Trophoblast cell (in vitro differentiated cells and primary cell): ENCODE data around the gene CAND2.
"Not testable (repeated sequence)": the region's sequence is repeated elsewhere in the genome, so short reads cannot be mapped to it uniquely, and the experiment has no call there.

Experiments
- DNase-seq, 2 donors: peaks; one replicate each; pipeline ENCODE4 v3.0.0-alpha.2; 2016
- H2AFZ ChIP-seq: 2 replicates; pipeline ENCODE4 v1.6.1; 2013; ENCODE audit warnings: low read length, moderate library complexity, mild to moderate bottlenecking; ENCODE audit not compliant: insufficient read depth, poor library complexity
- H2AK5ac ChIP-seq: 2 replicates; pipeline ENCODE4 v1.6.1; 2013; ENCODE audit warnings: mild to moderate bottlenecking, low read length
- H2BK120ac ChIP-seq: 2 replicates; pipeline ENCODE4 v1.6.1; 2013; ENCODE audit warnings: low read length, mild to moderate bottlenecking, moderate library complexity; ENCODE audit not compliant: insufficient read depth, poor library complexity
- H2BK12ac ChIP-seq: 2 replicates; pipeline ENCODE4 v1.6.1; 2013; ENCODE audit warnings: mild to moderate bottlenecking, low read length, moderate library complexity
- H2BK5ac ChIP-seq: 2 replicates; pipeline ENCODE4 v1.6.1; 2013; ENCODE audit warnings: low read length, low read depth, moderate library complexity, mild to moderate bottlenecking; ENCODE audit not compliant: poor library complexity
- H3K14ac ChIP-seq: 2 replicates; pipeline ENCODE4 v1.6.1; 2013; ENCODE audit warnings: mild to moderate bottlenecking, low read length
- H3K18ac ChIP-seq: 2 replicates; pipeline ENCODE4 v1.6.1; 2013; ENCODE audit warnings: mild to moderate bottlenecking, low read length
- H3K23ac ChIP-seq: 2 replicates; pipeline ENCODE4 v1.6.1; 2013; ENCODE audit warnings: low read length
- H3K27ac ChIP-seq: 2 replicates; pipeline ENCODE4 v1.5.1; 2013; ENCODE audit warnings: low read depth, mild to moderate bottlenecking, inconsistent platforms, low read length, moderate library complexity
- H3K27me3 ChIP-seq: 2 replicates; pipeline ENCODE4 v1.6.1; 2013; ENCODE audit warnings: inconsistent platforms, mild to moderate bottlenecking, low read length, moderate library complexity; ENCODE audit not compliant: insufficient read depth
- H3K36me3 ChIP-seq, 2 experiments: 1 replicate in 1 of 2; 2 replicates in 1 of 2; pipeline ENCODE4 v1.6.1; 2013; ENCODE audit warnings: low read length in 2 of 2, mild to moderate bottlenecking in 2 of 2, moderate library complexity in 1 of 2; ENCODE audit not compliant: insufficient read depth in 2 of 2, control insufficient read depth in 1 of 2
- H3K4ac ChIP-seq: 2 replicates; pipeline ENCODE4 v1.6.1; 2013; ENCODE audit warnings: low read depth, mild to moderate bottlenecking, low read length, moderate library complexity
- H3K4me1 ChIP-seq, 2 experiments: 1 replicate in 1 of 2; 2 replicates in 1 of 2; pipeline ENCODE4 v1.6.1; 2013; ENCODE audit warnings: low read length in 2 of 2, mild to moderate bottlenecking in 2 of 2, moderate library complexity in 1 of 2; ENCODE audit not compliant: insufficient read depth in 2 of 2, control insufficient read depth in 1 of 2
- H3K4me2 ChIP-seq: 2 replicates; pipeline ENCODE4 v1.6.1; 2013; ENCODE audit warnings: inconsistent platforms, mild to moderate bottlenecking, low read length, moderate library complexity
- H3K4me3 ChIP-seq: 2 replicates; pipeline ENCODE4 v1.5.1; 2013; ENCODE audit warnings: mild to moderate bottlenecking, low read depth, low read length, inconsistent platforms
- H3K79me1 ChIP-seq: one replicate; pipeline ENCODE4 v1.6.1; 2013; ENCODE audit warnings: low read length
- H3K79me2 ChIP-seq: 2 replicates; pipeline ENCODE4 v1.6.1; 2013; ENCODE audit warnings: low read length, mild to moderate bottlenecking; ENCODE audit not compliant: control insufficient read depth, insufficient read depth, poor library complexity
- H3K9ac ChIP-seq: 2 replicates; pipeline ENCODE4 v1.6.1; 2013; ENCODE audit warnings: mild to moderate bottlenecking, low read length
- H3K9me3 ChIP-seq: 2 replicates; pipeline ENCODE4 v1.6.1; 2013; ENCODE audit warnings: low read depth, mild to moderate bottlenecking, control low read depth, inconsistent platforms, low read length; ENCODE audit not compliant: insufficient read depth
- H4K12ac ChIP-seq: 2 replicates; pipeline ENCODE4 v1.6.1; 2013; ENCODE audit warnings: low read depth, mild to moderate bottlenecking, low read length, moderate library complexity
- H4K8ac ChIP-seq: 2 replicates; pipeline ENCODE4 v1.6.1; 2013; ENCODE audit warnings: low read depth, mild to moderate bottlenecking, low read length, moderate library complexity
- H4K91ac ChIP-seq: one replicate; pipeline ENCODE4 v1.6.1; 2013; ENCODE audit warnings: low read depth, mild to moderate bottlenecking, low read length, moderate library complexity
- WGBS: extraction: QIAGEN DNeasy Blood & Tissue Kit; methylation state at CpG from one replicate; pipeline ENCODE4 v1.1.7; 2013; ENCODE audit warnings: missing lambda C conversion rate; ENCODE audit not compliant: insufficient read length, insufficient coverage; ENCODE audit errors: extremely low coverage; 5-methylcytosine and 5-hydroxymethylcytosine counted together

Gene CAND2

GRCh38 chr3:12840148-12840547 lies 43.7 kb downstream of the CAND2 start:
- not testable (repeated sequence) for DNase-seq

DNA sequence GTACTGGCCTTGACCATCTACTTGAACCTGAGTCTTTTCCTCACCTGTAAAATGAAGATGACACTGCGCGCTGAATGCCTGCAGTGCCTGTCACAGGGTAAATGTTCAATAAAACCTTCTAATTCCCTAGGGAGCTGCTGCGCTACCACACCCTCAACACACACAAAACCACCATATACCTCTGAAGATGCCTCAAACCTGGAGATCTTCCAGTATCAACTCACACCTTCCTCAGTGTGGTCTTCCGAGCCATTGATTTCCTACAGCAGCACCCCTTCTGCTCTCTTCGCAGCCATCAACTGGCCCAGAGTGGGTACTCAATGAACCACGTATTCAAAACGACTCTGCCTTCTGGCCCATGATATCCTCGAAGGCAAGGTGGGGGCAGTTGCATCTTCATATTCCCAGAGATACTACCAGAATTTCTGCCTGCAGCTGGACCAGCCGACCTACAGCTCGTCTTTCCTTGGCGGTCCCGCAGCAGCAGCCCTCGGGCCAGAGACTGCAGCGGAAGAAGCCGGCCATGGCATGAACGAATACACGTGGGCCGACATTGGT lies 44.2 kb downstream of the CAND2 start:
- peaks cover 24 to 41% of the 10 kb centered on the region in 2 experiments for H3K36me3 ChIP-seq
- peak overlapping the region; percentile 63 for H2BK5ac ChIP-seq
- H3K27me3 ChIP-seq, result no peaks in the 10 kb centered on the region
- peaks cover 7 to 9% of the 10 kb centered on the region in 2 experiments for H3K4me1 ChIP-seq
- peak overlapping the region; percentile 82 for H2AK5ac ChIP-seq
- peak overlapping the region; percentile 34 for H2BK120ac ChIP-seq
- H3K18ac ChIP-seq, result peak overlapping the region; percentile 12
- H4K91ac ChIP-seq, result peak overlapping the region; percentile 64
- peak overlapping the region; percentile 91 for H3K4me3 ChIP-seq
- peak overlapping the region; percentile 91 for H4K8ac ChIP-seq
- peak overlapping the region; percentile 68 for H3K14ac ChIP-seq
- H3K79me2 ChIP-seq, result peaks cover 15% of the 10 kb centered on the region
- no peak overlapping the region for H3K27ac ChIP-seq
- peak overlapping the region; percentile 57 for H4K12ac ChIP-seq
- no CpG with 5 or more reads among the region's 18 CpGs for WGBS
- no peak overlapping the region for H2BK12ac ChIP-seq
- H3K9ac ChIP-seq, result peak overlapping the region; percentile 99
- peak; percentile 35 to 50 for DNase-seq
- no peaks in the 10 kb centered on the region for H3K9me3 ChIP-seq
- H3K4me2 ChIP-seq, result peak overlapping the region; percentile 81
- H3K4ac ChIP-seq, result peak overlapping the region; percentile 95
- no peak overlapping the region for H2AFZ ChIP-seq
- peaks cover 7% of the 10 kb centered on the region for H3K79me1 ChIP-seq
- no peak overlapping the region for H3K23ac ChIP-seq

More at GRCh38 chr3:12840148-12840547, 43.7 kb downstream of the CAND2 start:
- not testable (repeated sequence) for H3K79me1 ChIP-seq, H4K91ac ChIP-seq, H3K27me3 ChIP-seq, H2AFZ ChIP-seq, H3K27ac ChIP-seq, H2AK5ac ChIP-seq, H2BK120ac ChIP-seq, H2BK12ac ChIP-seq, H4K8ac ChIP-seq, H3K18ac ChIP-seq, H2BK5ac ChIP-seq, H4K12ac ChIP-seq, H3K9me3 ChIP-seq, H3K14ac ChIP-seq, H3K23ac ChIP-seq, H3K4me1 ChIP-seq
- Histone ChIP-seq H3K4me3 (peak overlapping the region; percentile 91), H3K4ac (peak overlapping the region; percentile 95), H3K36me3 (peaks cover 28 to 46% of the 10 kb centered on the region in 2 experiments), H3K79me2 (peaks cover 15% of the 10 kb centered on the region), H3K4me2 (peak overlapping the region; percentile 81), H3K9ac (peak overlapping the region; percentile 24)
- WGBS, result no CpG with 5 or more reads among the region's 10 CpGs

- Histone ChIP-seq H4K91ac (peak within 1 kb of the TSS; percentile 64), H3K14ac (peak within 1 kb of the TSS; percentile 68), H3K23ac (no peak within 1 kb of the TSS), H3K36me3 (peaks cover 17 to 34% of the 10 kb centered on the region in 2 experiments), H2AK5ac (peak within 1 kb of the TSS; percentile 82), H3K27ac (peak within 1 kb of the TSS; percentile 34), H3K4ac (peak within 1 kb of the TSS; percentile 95), H3K79me1 (peaks cover 7% of the 10 kb centered on the region), H4K12ac (peak within 1 kb of the TSS; percentile 64), H2BK12ac (no peak within 1 kb of the TSS), H3K9me3 (no peaks in the 10 kb centered on the region), H3K79me2 (peaks cover 15% of the 10 kb centered on the region), H4K8ac (peak within 1 kb of the TSS; percentile 91), H3K9ac (peak within 1 kb of the TSS; percentile 99), H3K4me3 (peak within 1 kb of the TSS; percentile 91), H3K4me2 (peak within 1 kb of the TSS; percentile 81), H2BK5ac (peak within 1 kb of the TSS; percentile 63), H3K4me1 (peaks cover 7 to 9% of the 10 kb centered on the region in 2 experiments), H2BK120ac (peak within 1 kb of the TSS; percentile 34), H3K27me3 (no peaks in the 10 kb centered on the region), H2AFZ (peak within 1 kb of the TSS; percentile 71), H3K18ac (peak within 1 kb of the TSS; percentile 12)
- peak; percentile 90 to 98 for DNase-seq
- no CpG with 5 or more reads among the region's 43 CpGs for WGBS
Measured at GRCh38 chr3:12841149-12841969, 44.9 kb downstream of the CAND2 start, which contains the start of gene RPL32. RPL32 (minus strand) TSS chr3:12841565; CDS start chr3:12840237, 1,328 bp downstream.

DNA sequence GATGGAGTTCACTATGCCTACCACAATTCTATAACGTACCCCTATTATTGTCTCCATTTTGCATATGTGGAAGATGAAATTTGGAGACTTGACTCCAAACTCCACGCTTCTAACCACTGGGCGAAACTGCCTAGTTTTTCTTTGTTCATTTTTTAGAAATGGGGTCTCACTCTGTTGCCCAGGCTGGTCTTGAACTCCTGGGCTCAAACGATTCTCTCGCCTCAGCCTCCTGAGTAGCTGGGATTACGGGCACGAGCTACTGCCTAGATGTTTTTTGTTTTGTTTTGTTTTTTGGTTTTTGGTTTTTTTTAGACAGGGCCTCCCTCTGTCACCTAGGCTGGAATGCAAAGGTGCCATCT lies 45.5 kb downstream of the CAND2 start:
- H3K79me1 ChIP-seq, result peaks cover 7% of the 10 kb centered on the region
- peaks cover 16 to 29% of the 10 kb centered on the region in 2 experiments for H3K36me3 ChIP-seq
- no peak overlapping the region for H2BK120ac ChIP-seq
- H4K8ac ChIP-seq, result peak overlapping the region; percentile 79
- H4K12ac ChIP-seq, result peak overlapping the region; percentile 64
- no peak overlapping the region for H3K9ac ChIP-seq
- H3K23ac ChIP-seq, result no peak overlapping the region
- no peak overlapping the region for H3K14ac ChIP-seq
- H3K4me3 ChIP-seq, result no peak overlapping the region
- H3K4me1 ChIP-seq, result peaks cover 7 to 9% of the 10 kb centered on the region in 2 experiments
- H2BK5ac ChIP-seq, result no peak overlapping the region
- H2BK12ac ChIP-seq, result no peak overlapping the region
- H3K27me3 ChIP-seq, result no peaks in the 10 kb centered on the region
- H3K18ac ChIP-seq, result no peak overlapping the region
- peak overlapping the region; percentile 71 for H2AFZ ChIP-seq
- no peak overlapping the region for H2AK5ac ChIP-seq
- H3K27ac ChIP-seq, result no peak overlapping the region
- DNase-seq, result no peak
- H3K9me3 ChIP-seq, result no peaks in the 10 kb centered on the region
- no peak overlapping the region for H3K4ac ChIP-seq
- WGBS, result no CpG with 5 or more reads among the region's 7 CpGs
- H3K79me2 ChIP-seq, result peaks cover 15% of the 10 kb centered on the region
- H4K91ac ChIP-seq, result no peak overlapping the region
- no peak overlapping the region for H3K4me2 ChIP-seq
